Neural cell (in vitro differentiated cells): ENCODE results near the gene ZMYM2. TPM values are rescaled to one million over a fixed set of nuclear protein-coding genes. Genes with fewer than 3 reads are reported as not detected.

Source experiments
- H2AFZ ChIP-seq: fragments of 200-600, 300-800 bp; sonication (generic), shearing (Covaris generic); 2 replicates; pipeline ENCODE4 v1.6.0; 2014; ENCODE audit warnings: low read depth, mild to moderate bottlenecking, antibody characterized with exemption, low read length, moderate library complexity
- H3F3A ChIP-seq: fragments of 200-600 bp; shearing (Covaris generic); 2 replicates; pipeline ENCODE4 v1.6.1; 2016; ENCODE audit warnings: mild to moderate bottlenecking, moderate library complexity, mixed read lengths, antibody characterized with exemption, low read length; ENCODE audit not compliant: insufficient read depth, poor library complexity, severe bottlenecking
- H3K27ac ChIP-seq: fragments of 200-600, 300-800 bp; sonication (generic), shearing (Covaris generic); 2 replicates; pipeline ENCODE4 v1.5.1; 2014; ENCODE audit warnings: mild to moderate bottlenecking, low read length, moderate library complexity
- H3K27me3 ChIP-seq: fragments of 300-800, 200-600 bp; sonication (generic), shearing (Covaris generic); 2 replicates; pipeline ENCODE4 v1.6.0; 2014; ENCODE audit warnings: mild to moderate bottlenecking, low read depth, low read length, moderate library complexity; ENCODE audit not compliant: insufficient read depth
- H3K36me3 ChIP-seq: fragments of 300-800, 200-600 bp; sonication (generic), shearing (Covaris generic); 2 replicates; pipeline ENCODE4 v1.5.1; 2014; ENCODE audit warnings: mild to moderate bottlenecking, antibody characterized with exemption, low read length, moderate library complexity; ENCODE audit not compliant: insufficient read depth
- H3K4me2 ChIP-seq: fragments of 300-800, 200-600 bp; sonication (generic), shearing (Covaris generic); 2 replicates; pipeline ENCODE4 v1.6.0; 2014; ENCODE audit warnings: mild to moderate bottlenecking, low read length
- H3K4me3 ChIP-seq: fragments of 300-800, 200-600 bp; sonication (generic), shearing (Covaris generic); 2 replicates; pipeline ENCODE4 v1.5.1; 2014; ENCODE audit warnings: mild to moderate bottlenecking, low read length, moderate library complexity
- H3K79me2 ChIP-seq: fragments of 200-600 bp; shearing (Covaris generic); replicated peaks from 2 replicates; pipeline ENCODE4 v1.6.0; 2014; ENCODE audit warnings: mild to moderate bottlenecking, low read length, moderate library complexity; ENCODE audit not compliant: insufficient read depth
- H3K9ac ChIP-seq: fragments of 300-800, 200-600 bp; sonication (generic), shearing (Covaris generic); 2 replicates; pipeline ENCODE4 v1.6.1; 2016; ENCODE audit warnings: mild to moderate bottlenecking, low read length, mixed read lengths
- H3K9me2 ChIP-seq: fragments of 200-600 bp; shearing (Covaris generic); 2 replicates; pipeline ENCODE4 v1.6.1; 2016; ENCODE audit warnings: mild to moderate bottlenecking, low read length, mixed read lengths; ENCODE audit not compliant: insufficient read depth
- H3K9me3 ChIP-seq: fragments of 200-600, 300-800 bp; sonication (generic), shearing (Covaris generic); 2 replicates; pipeline ENCODE4 v1.6.1; 2016; ENCODE audit warnings: mild to moderate bottlenecking, mixed run types, low read length, moderate library complexity, mixed read lengths
- H4K20me1 ChIP-seq: fragments of 200-600 bp; shearing (Covaris generic); 2 replicates; pipeline ENCODE4 v1.6.1; 2016; ENCODE audit warnings: mild to moderate bottlenecking, mixed run types; ENCODE audit not compliant: insufficient read depth
- CTCF ChIP-seq: fragments of 450-650 bp; IDR thresholded peaks from 2 replicates; pipeline ENCODE4 v1.5.1; 2014; ENCODE audit warnings: antibody characterized with exemption, mild to moderate bottlenecking, moderate library complexity; ENCODE audit not compliant: poor library complexity, severe bottlenecking
- EP300 ChIP-seq: fragments of 450-650 bp; conservative IDR thresholded peaks from 2 replicates; pipeline ENCODE4 v1.6.1; 2014; ENCODE audit warnings: antibody characterized with exemption, mild to moderate bottlenecking, moderate library complexity; ENCODE audit not compliant: poor library complexity, severe bottlenecking
- EZH2 ChIP-seq: fragments of 200-600, 300-800 bp; shearing (Covaris generic), sonication (generic); IDR thresholded peaks from 2 replicates; pipeline ENCODE4 v1.6.1; 2014; ENCODE audit warnings: antibody characterized with exemption, low read length, borderline replicate concordance, mild to moderate bottlenecking; ENCODE audit not compliant: insufficient read depth, poor library complexity, severe bottlenecking
- MXI1 ChIP-seq: fragments of 450-650 bp; conservative IDR thresholded peaks from 2 replicates; pipeline ENCODE4 v1.6.1; 2014; ENCODE audit warnings: antibody characterized with exemption, mild to moderate bottlenecking; ENCODE audit not compliant: poor library complexity, severe bottlenecking
- POLR2AphosphoS5 ChIP-seq: IDR thresholded peaks from 2 replicates; pipeline ENCODE4 v1.6.1; 2012
- RAD21 ChIP-seq: fragments of 450-650 bp; conservative IDR thresholded peaks from 2 replicates; pipeline ENCODE4 v1.6.1; 2014; ENCODE audit warnings: antibody characterized with exemption, mild to moderate bottlenecking, moderate library complexity
- SMC3 ChIP-seq: fragments of 450-650 bp; conservative IDR thresholded peaks from 2 replicates; pipeline ENCODE4 v1.6.1; 2014; ENCODE audit warnings: antibody characterized with exemption, mild to moderate bottlenecking, moderate library complexity; ENCODE audit not compliant: poor library complexity
- TAF1 ChIP-seq: IDR thresholded peaks from 2 replicates; pipeline ENCODE4 v1.6.1; 2012; ENCODE audit warnings: low read depth
- polyA plus RNA-seq: library from polyadenylated mRNA; depleted of rRNA; stranded (reverse); fragments of >200 nt; gene quantifications from 2 replicates; pipeline ENCODE4 v1.2.3, GENCODE V29; 2014
- TF ChIP-seq, protein P1 (sequence below): IDR thresholded peaks from 2 replicates; pipeline ENCODE4 v1.6.1; 2012; ENCODE audit warnings: borderline replicate concordance

Gene ZMYM2
- polyA plus RNA-seq, 1 donor from 2014 or later = 92.2 TPM

DNA sequence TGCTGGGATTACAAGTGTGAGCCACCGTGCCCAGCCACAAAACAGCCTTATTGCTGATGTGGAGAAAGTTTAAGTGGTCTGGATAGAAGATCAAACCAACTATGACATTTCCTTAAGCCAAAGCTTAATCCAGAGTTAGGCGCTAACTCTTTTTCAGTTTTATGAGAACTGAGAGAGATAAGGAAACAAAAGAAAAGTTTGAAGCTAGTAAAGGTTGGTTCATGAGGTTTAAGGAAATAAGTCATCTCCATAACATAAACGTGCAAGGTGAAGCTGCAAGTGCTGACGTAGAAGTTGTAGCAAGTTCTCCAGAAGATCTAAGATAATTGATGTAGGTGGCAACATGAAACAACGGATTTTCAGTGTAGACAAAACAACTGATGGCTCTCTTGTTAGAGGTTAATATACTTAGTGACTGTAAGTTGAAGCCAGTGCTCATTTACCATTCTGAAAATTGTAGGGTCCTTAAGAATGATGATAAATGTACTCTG lies 41.6 kb downstream of the ZMYM2 start:
- Histone ChIP-seq H3K27me3 (no peaks in the 10 kb centered on the region), H4K20me1 (no peaks in the 10 kb centered on the region), H3K9me2 (no peaks in the 10 kb centered on the region), H3F3A (no peaks in the 10 kb centered on the region), H3K9me3 (no peaks in the 10 kb centered on the region), H3K36me3 (peaks cover 3% of the 10 kb centered on the region), H3K9ac (no peak overlapping the region), H3K79me2 (peaks cover 78% of the 10 kb centered on the region), H3K27ac (no peak overlapping the region), H3K4me3 (no peak overlapping the region), H2AFZ (no peak overlapping the region), H3K4me2 (no peak overlapping the region)
- TF ChIP-seq EP300 = no peak
- TF ChIP-seq POLR2AphosphoS5 = no peak
- TF ChIP-seq, protein P1, sequence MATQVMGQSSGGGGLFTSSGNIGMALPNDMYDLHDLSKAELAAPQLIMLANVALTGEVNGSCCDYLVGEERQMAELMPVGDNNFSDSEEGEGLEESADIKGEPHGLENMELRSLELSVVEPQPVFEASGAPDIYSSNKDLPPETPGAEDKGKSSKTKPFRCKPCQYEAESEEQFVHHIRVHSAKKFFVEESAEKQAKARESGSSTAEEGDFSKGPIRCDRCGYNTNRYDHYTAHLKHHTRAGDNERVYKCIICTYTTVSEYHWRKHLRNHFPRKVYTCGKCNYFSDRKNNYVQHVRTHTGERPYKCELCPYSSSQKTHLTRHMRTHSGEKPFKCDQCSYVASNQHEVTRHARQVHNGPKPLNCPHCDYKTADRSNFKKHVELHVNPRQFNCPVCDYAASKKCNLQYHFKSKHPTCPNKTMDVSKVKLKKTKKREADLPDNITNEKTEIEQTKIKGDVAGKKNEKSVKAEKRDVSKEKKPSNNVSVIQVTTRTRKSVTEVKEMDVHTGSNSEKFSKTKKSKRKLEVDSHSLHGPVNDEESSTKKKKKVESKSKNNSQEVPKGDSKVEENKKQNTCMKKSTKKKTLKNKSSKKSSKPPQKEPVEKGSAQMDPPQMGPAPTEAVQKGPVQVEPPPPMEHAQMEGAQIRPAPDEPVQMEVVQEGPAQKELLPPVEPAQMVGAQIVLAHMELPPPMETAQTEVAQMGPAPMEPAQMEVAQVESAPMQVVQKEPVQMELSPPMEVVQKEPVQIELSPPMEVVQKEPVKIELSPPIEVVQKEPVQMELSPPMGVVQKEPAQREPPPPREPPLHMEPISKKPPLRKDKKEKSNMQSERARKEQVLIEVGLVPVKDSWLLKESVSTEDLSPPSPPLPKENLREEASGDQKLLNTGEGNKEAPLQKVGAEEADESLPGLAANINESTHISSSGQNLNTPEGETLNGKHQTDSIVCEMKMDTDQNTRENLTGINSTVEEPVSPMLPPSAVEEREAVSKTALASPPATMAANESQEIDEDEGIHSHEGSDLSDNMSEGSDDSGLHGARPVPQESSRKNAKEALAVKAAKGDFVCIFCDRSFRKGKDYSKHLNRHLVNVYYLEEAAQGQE = no peak
- no peak for TF ChIP-seq EZH2
- no peak for TF ChIP-seq TAF1
- no peak for TF ChIP-seq SMC3
- TF ChIP-seq CTCF = no peak
- no peak for TF ChIP-seq RAD21
- no peak for TF ChIP-seq MXI1

DNA sequence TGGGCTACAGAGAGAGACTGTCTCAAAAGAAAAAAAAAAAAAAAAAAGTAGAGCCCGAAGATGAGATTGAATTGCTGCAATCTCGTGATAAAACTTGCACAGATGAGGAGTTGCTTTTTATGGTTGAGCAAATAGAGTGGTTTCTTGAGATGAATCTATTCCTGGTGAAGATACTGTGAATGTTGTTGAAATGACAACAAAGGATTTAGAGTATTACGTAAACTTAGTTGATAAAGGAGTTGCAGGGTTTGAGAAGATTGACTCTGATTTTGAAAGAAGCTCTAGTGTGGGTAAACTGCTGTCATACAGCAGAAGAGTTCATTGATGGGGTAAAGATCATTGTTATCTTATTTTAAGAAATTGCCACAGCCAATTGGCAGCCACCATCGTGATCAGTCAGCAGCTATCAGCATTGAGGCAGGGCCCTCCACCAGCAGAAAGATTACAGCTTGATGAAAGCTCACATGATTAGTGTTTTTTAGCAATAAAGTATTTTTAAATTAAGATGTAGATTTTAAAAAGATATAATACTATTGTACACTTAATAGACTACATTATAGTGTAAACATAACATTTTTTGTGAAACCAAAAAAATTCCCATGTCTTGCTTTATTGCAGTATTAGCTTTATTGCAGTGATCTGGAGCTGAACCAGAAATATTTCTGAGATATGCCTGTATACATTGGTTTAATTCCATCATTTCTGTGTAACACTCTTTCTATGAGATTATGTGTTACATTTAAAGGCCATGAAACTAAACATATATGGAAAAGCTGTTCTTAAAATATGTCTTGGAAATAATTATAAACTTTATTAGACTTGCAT lies 43.1 kb downstream of the ZMYM2 start:
- H3K36me3 ChIP-seq = peaks cover 6% of the 10 kb centered on the region
- H3F3A ChIP-seq = no peaks in the 10 kb centered on the region
- no peak overlapping the region for H3K9ac ChIP-seq
- H3K27me3 ChIP-seq = no peaks in the 10 kb centered on the region
- no peak overlapping the region for H3K4me3 ChIP-seq
- H3K27ac ChIP-seq = no peak overlapping the region
- no peaks in the 10 kb centered on the region for H3K9me3 ChIP-seq
- TF ChIP-seq EZH2 = no peak
- TF ChIP-seq EP300 = no peak
- no peak for TF ChIP-seq MXI1
- no peak for TF ChIP-seq POLR2AphosphoS5
- no peak for TF ChIP-seq RAD21
- H3K4me2 ChIP-seq = no peak overlapping the region
- H3K9me2 ChIP-seq = no peaks in the 10 kb centered on the region
- no peak overlapping the region for H2AFZ ChIP-seq
- H3K79me2 ChIP-seq = peaks cover 64% of the 10 kb centered on the region
- H4K20me1 ChIP-seq = no peaks in the 10 kb centered on the region
